H9 (cell line): Measurements from ENCODE around the gene NEGR1. TPM values are rescaled to one million over a fixed set of nuclear protein-coding genes. Genes with fewer than 3 reads are reported as not detected.

ENCODE experiments used
- DNase-seq: peaks from one replicate; pipeline ENCODE4 v3.0.0-alpha.2; 2017
- H2AFZ ChIP-seq: one replicate; pipeline ENCODE4 v1.6.1; 2013; ENCODE audit warnings: mild to moderate bottlenecking, low read length, control low read depth, moderate library complexity
- H2AK5ac ChIP-seq: 2 replicates; pipeline ENCODE4 v1.6.1; 2013; ENCODE audit warnings: low read length, control low read depth, mixed read lengths; ENCODE audit not compliant: insufficient read length
- H2BK120ac ChIP-seq: one replicate; pipeline ENCODE4 v1.6.1; 2013; ENCODE audit warnings: low read depth, mild to moderate bottlenecking, low read length, control low read depth, inconsistent platforms; ENCODE audit not compliant: poor library complexity, severe bottlenecking
- H2BK12ac ChIP-seq: 2 replicates; pipeline ENCODE4 v1.6.1; 2013; ENCODE audit warnings: low read length, control low read depth, mixed read lengths, low read depth; ENCODE audit not compliant: insufficient read length
- H2BK15ac ChIP-seq: 2 replicates; pipeline ENCODE4 v1.6.1; 2013; ENCODE audit warnings: low read depth, low read length, control low read depth
- H2BK20ac ChIP-seq: one replicate; pipeline ENCODE4 v1.6.1; 2013; ENCODE audit warnings: low read depth, mild to moderate bottlenecking, low read length, control low read depth, inconsistent platforms; ENCODE audit not compliant: poor library complexity, severe bottlenecking
- H2BK5ac ChIP-seq: 2 replicates; pipeline ENCODE4 v1.6.1; 2013; ENCODE audit warnings: low read length, control low read depth, mixed read lengths; ENCODE audit not compliant: insufficient read length
- H3K14ac ChIP-seq: 2 replicates; pipeline ENCODE4 v1.6.1; 2013; ENCODE audit warnings: low read length, control low read depth; ENCODE audit not compliant: insufficient read depth
- H3K18ac ChIP-seq: 2 replicates; pipeline ENCODE4 v1.6.1; 2013; ENCODE audit warnings: low read depth, mild to moderate bottlenecking, mixed read lengths, low read length, control low read depth; ENCODE audit not compliant: insufficient read length
- H3K23ac ChIP-seq: 2 replicates; pipeline ENCODE4 v1.6.1; 2013; ENCODE audit warnings: low read length, control low read depth, mixed read lengths, low read depth; ENCODE audit not compliant: insufficient read length
- H3K23me2 ChIP-seq: 2 replicates; pipeline ENCODE4 v1.6.1; 2013; ENCODE audit warnings: low read depth, mild to moderate bottlenecking, mixed read lengths, low read length, control low read depth; ENCODE audit not compliant: insufficient read length, poor library complexity, severe bottlenecking
- H3K27ac ChIP-seq: 2 replicates; pipeline ENCODE4 v1.5.1; 2013; ENCODE audit warnings: low read length, control low read depth, mixed read lengths, low read depth; ENCODE audit not compliant: insufficient read length
- H3K27me3 ChIP-seq: 2 replicates; pipeline ENCODE4 v1.6.1; 2013; ENCODE audit warnings: low read length, control low read depth, inconsistent platforms; ENCODE audit not compliant: insufficient read depth
- H3K4ac ChIP-seq: 2 replicates; pipeline ENCODE4 v1.6.1; 2013; ENCODE audit warnings: low read depth, mild to moderate bottlenecking, control low read depth, inconsistent platforms, low read length, moderate library complexity
- H3K4me1 ChIP-seq: 2 replicates; pipeline ENCODE4 v1.6.1; 2013; ENCODE audit warnings: low read length, control low read depth, inconsistent platforms; ENCODE audit not compliant: insufficient read depth
- H3K4me2 ChIP-seq: 2 replicates; pipeline ENCODE4 v1.6.1; 2013; ENCODE audit warnings: low read length, control low read depth, mixed read lengths; ENCODE audit not compliant: insufficient read length, insufficient read depth
- H3K56ac ChIP-seq: 2 replicates; pipeline ENCODE4 v1.6.1; 2013; ENCODE audit warnings: low read depth, mild to moderate bottlenecking, mixed read lengths, low read length, control low read depth; ENCODE audit not compliant: insufficient read length
- H3K79me1 ChIP-seq: 2 replicates; pipeline ENCODE4 v1.6.1; 2013; ENCODE audit warnings: low read depth, mild to moderate bottlenecking, moderate library complexity, low read length, control low read depth, inconsistent platforms; ENCODE audit not compliant: insufficient read depth, poor library complexity, severe bottlenecking
- H3K79me2 ChIP-seq: 2 replicates; pipeline ENCODE4 v1.6.1; 2013; ENCODE audit warnings: low read length, control low read depth, inconsistent platforms; ENCODE audit not compliant: insufficient read depth
- H3K9ac ChIP-seq: 2 replicates; pipeline ENCODE4 v1.6.1; 2013; ENCODE audit warnings: low read length, control low read depth, mixed read lengths; ENCODE audit not compliant: insufficient read length; ENCODE audit errors: extremely low read depth
- H3K9me3 ChIP-seq: one replicate; pipeline ENCODE4 v1.6.1; 2013; ENCODE audit warnings: low read depth, low read length, inconsistent platforms; ENCODE audit not compliant: control insufficient read depth
- H3T11ph ChIP-seq: one replicate; pipeline ENCODE4 v1.6.1; 2013; ENCODE audit warnings: mild to moderate bottlenecking, low read length, control low read depth, inconsistent platforms
- H4K20me1 ChIP-seq: one replicate; pipeline ENCODE4 v1.6.1; 2013; ENCODE audit not compliant: control insufficient read depth, insufficient read length, insufficient read depth
- H4K5ac ChIP-seq: 2 replicates; pipeline ENCODE4 v1.6.1; 2013; ENCODE audit warnings: low read depth, mild to moderate bottlenecking, mixed read lengths, low read length, control low read depth; ENCODE audit not compliant: insufficient read length
- H4K8ac ChIP-seq: replicated peaks from 2 replicates; pipeline ENCODE4 v1.6.1; 2013; ENCODE audit warnings: low read length, control low read depth, mixed read lengths, low read depth; ENCODE audit not compliant: insufficient read length
- H4K91ac ChIP-seq: 2 replicates; pipeline ENCODE4 v1.6.1; 2013; ENCODE audit warnings: low read depth, mild to moderate bottlenecking, moderate library complexity, mixed read lengths, low read length, control low read depth; ENCODE audit not compliant: insufficient read length
- H3K27ac Mint-ChIP-seq, 3 experiments: 2 replicates in 2 of 3; 3 replicates in 1 of 3; pipeline ENCODE4 v1.8.0; 2020 to 2021; ENCODE audit warnings: mixed read lengths in 3 of 3, mild to moderate bottlenecking in 1 of 3, moderate library complexity in 1 of 3
- H3K27me3 Mint-ChIP-seq: 2 replicates; pipeline ENCODE4 v1.8.0; 2021; ENCODE audit warnings: low read depth, mild to moderate bottlenecking, moderate library complexity, mixed read lengths
- H3K36me3 Mint-ChIP-seq, 3 experiments: 2 replicates in 2 of 3; 3 replicates in 1 of 3; pipeline ENCODE4 v1.8.0; 2020 to 2021; ENCODE audit warnings: low read depth in 3 of 3, mixed read lengths in 3 of 3; ENCODE audit not compliant: insufficient read depth in 1 of 3
- H3K4me1 Mint-ChIP-seq, 2 experiments: 2 replicates each; pipeline ENCODE4 v1.8.0; 2020; ENCODE audit warnings: mixed read lengths in 2 of 2
- H3K4me3 Mint-ChIP-seq, 2 experiments: 2 replicates in 1 of 2; 3 replicates in 1 of 2; pipeline ENCODE4 v1.8.0; 2020 to 2021; ENCODE audit warnings: mild to moderate bottlenecking in 2 of 2, mixed read lengths in 2 of 2, moderate library complexity in 1 of 2
- H3K9me3 Mint-ChIP-seq, 2 experiments: 2 replicates in 1 of 2; 3 replicates in 1 of 2; pipeline ENCODE4 v1.8.0; 2020; ENCODE audit warnings: mild to moderate bottlenecking in 2 of 2, mixed read lengths in 2 of 2, moderate library complexity in 1 of 2
- WGBS: extraction: QIAGEN DNeasy Blood & Tissue Kit; methylation state at CpG from one replicate; pipeline ENCODE4 v1.1.7; 2013; ENCODE audit warnings: missing lambda C conversion rate, low lambda C conversion rate, mixed read lengths; ENCODE audit not compliant: insufficient read length; ENCODE audit errors: extremely low coverage; 5-methylcytosine and 5-hydroxymethylcytosine counted together
- total RNA-seq: library from RNA; stranded (reverse); gene quantifications from 2 replicates; pipeline ENCODE4 v1.2.1, GENCODE V29; 2021
- TF ChIP-seq, protein P1 (sequence below): fragments of 200-600 bp; sonication (generic); conservative IDR thresholded peaks from 3 replicates; pipeline ENCODE4 v1.8.0; 2021; ENCODE audit warnings: antibody characterized with exemption, mild to moderate bottlenecking

Gene NEGR1
- total RNA-seq, 1 experiment from 2014 or later = 0.13 TPM

- no CpG with 5 or more reads among the region's 2 CpGs for WGBS
- no peaks in the 10 kb centered on the region for H3K9me3 Mint-ChIP-seq
- TF ChIP-seq, protein P1, sequence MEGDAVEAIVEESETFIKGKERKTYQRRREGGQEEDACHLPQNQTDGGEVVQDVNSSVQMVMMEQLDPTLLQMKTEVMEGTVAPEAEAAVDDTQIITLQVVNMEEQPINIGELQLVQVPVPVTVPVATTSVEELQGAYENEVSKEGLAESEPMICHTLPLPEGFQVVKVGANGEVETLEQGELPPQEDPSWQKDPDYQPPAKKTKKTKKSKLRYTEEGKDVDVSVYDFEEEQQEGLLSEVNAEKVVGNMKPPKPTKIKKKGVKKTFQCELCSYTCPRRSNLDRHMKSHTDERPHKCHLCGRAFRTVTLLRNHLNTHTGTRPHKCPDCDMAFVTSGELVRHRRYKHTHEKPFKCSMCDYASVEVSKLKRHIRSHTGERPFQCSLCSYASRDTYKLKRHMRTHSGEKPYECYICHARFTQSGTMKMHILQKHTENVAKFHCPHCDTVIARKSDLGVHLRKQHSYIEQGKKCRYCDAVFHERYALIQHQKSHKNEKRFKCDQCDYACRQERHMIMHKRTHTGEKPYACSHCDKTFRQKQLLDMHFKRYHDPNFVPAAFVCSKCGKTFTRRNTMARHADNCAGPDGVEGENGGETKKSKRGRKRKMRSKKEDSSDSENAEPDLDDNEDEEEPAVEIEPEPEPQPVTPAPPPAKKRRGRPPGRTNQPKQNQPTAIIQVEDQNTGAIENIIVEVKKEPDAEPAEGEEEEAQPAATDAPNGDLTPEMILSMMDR = no peak
These were observed 164.7 kb downstream of the NEGR1 start for GRCh38 chr1:72117621-72118020.

More at GRCh38 chr1:72117621-72118020, 164.7 kb downstream of the NEGR1 start:
- no peak overlapping the region for H3K4me2 ChIP-seq
- Mint-ChIP-seq H3K27me3 (no peaks in the 10 kb centered on the region), H3K36me3 (no peaks in the 10 kb centered on the region), H3K4me3 (no peak overlapping the region), H3K27ac (no peak overlapping the region), H3K4me1 (no peaks in the 10 kb centered on the region)
- no peak overlapping the region for H2AK5ac ChIP-seq
- H3K56ac ChIP-seq = no peak overlapping the region
- no peak overlapping the region for H3K9ac ChIP-seq
- no peak overlapping the region for H2BK20ac ChIP-seq
- no peaks in the 10 kb centered on the region for H3K9me3 ChIP-seq
- H2BK12ac ChIP-seq = no peak overlapping the region
- no peak overlapping the region for H4K8ac ChIP-seq
- no peak overlapping the region for H3K4ac ChIP-seq
- H2BK5ac ChIP-seq = no peak overlapping the region
- H4K20me1 ChIP-seq = no peaks in the 10 kb centered on the region
- H3K27me3 ChIP-seq = no peaks in the 10 kb centered on the region
- H4K91ac ChIP-seq = no peak overlapping the region
- DNase-seq = no peak
- no peak overlapping the region for H2AFZ ChIP-seq
- H3K27ac ChIP-seq = no peak overlapping the region
- H2BK120ac ChIP-seq = no peak overlapping the region
- no peaks in the 10 kb centered on the region for H3K79me2 ChIP-seq
- H3K18ac ChIP-seq = no peak overlapping the region
- no peak overlapping the region for H3K23ac ChIP-seq
- H4K5ac ChIP-seq = no peak overlapping the region
- no peaks in the 10 kb centered on the region for H3K4me1 ChIP-seq
- no peaks in the 10 kb centered on the region for H3K23me2 ChIP-seq
- H3T11ph ChIP-seq = no peak overlapping the region
- no peak overlapping the region for H2BK15ac ChIP-seq
- H3K79me1 ChIP-seq = no peaks in the 10 kb centered on the region
- no peak overlapping the region for H3K14ac ChIP-seq
